Measurements from ENCODE around the gene PLXNA2. TPM values are rescaled to one million over a fixed set of nuclear protein-coding genes. Genes with fewer than 3 reads are reported as not detected.

PLXNA2 gene
- total RNA-seq, 2 experiments from 2014 or later = 0.23 TPM; not detected in 1

DNA sequence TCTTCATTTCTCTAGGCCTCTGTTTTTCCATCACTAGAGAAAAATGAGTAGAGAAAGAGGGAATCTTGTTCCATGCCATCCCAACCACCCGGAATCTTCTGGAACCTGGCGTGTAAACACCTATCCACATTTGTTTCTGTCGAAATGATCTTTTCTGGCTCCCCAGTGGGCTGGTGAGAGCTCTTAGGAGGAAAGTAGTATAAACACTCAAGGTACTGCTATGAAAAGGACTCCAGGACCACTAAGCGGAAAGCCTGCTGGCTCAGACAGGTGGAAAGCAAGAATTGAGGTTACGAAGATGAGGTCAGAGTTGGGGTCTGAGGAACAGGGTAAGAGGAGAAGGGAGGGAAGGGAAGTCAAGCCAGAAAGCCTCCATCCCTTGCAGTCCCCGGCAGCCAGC, 90.8 kb downstream of the PLXNA2 start:
- Histone ChIP-seq H2AFZ (ENCODE audit: low read length) (no peak overlapping the region), H4K20me1 (ENCODE audit: insufficient read depth, low read length) (no peaks in the 10 kb centered on the region), H3K9me2 (ENCODE audit: insufficient read depth, low read length) (no peaks in the 10 kb centered on the region), H3K36me3 (ENCODE audit: insufficient read depth, low read length) (no peaks in the 10 kb centered on the region), H3K4me2 (ENCODE audit: low read length) (no peak overlapping the region), H3K79me2 (ENCODE audit: insufficient read depth, low read depth, low read length) (no peaks in the 10 kb centered on the region), H3K4me3 (ENCODE audit: low read depth, low read length, poor library complexity, severe bottlenecking) (no peak overlapping the region), H3K9me3 (ENCODE audit: low read length) (no peaks in the 10 kb centered on the region), H3K27ac (ENCODE audit: low read depth, low read length, poor library complexity, severe bottlenecking) (no peak overlapping the region), H3K4me1 (ENCODE audit: insufficient read depth, low read length, poor library complexity, severe bottlenecking) (no peaks in the 10 kb centered on the region)
- no peak for DNase-seq (ENCODE audit: low spot score)
- CTCF ChIA-PET (ENCODE audit: unreplicated experiment) = no interaction called here
- TF ChIP-seq EZH2phosphoT487 (IDR thresholded peaks at IDR 0.05; ENCODE audit: borderline replicate concordance, low read depth, low read length) = no peak
- TF ChIP-seq, protein P1, sequence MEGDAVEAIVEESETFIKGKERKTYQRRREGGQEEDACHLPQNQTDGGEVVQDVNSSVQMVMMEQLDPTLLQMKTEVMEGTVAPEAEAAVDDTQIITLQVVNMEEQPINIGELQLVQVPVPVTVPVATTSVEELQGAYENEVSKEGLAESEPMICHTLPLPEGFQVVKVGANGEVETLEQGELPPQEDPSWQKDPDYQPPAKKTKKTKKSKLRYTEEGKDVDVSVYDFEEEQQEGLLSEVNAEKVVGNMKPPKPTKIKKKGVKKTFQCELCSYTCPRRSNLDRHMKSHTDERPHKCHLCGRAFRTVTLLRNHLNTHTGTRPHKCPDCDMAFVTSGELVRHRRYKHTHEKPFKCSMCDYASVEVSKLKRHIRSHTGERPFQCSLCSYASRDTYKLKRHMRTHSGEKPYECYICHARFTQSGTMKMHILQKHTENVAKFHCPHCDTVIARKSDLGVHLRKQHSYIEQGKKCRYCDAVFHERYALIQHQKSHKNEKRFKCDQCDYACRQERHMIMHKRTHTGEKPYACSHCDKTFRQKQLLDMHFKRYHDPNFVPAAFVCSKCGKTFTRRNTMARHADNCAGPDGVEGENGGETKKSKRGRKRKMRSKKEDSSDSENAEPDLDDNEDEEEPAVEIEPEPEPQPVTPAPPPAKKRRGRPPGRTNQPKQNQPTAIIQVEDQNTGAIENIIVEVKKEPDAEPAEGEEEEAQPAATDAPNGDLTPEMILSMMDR (conservative IDR thresholded peaks at IDR 0.05; ENCODE audit: low read length) = no peak
- POLR2A ChIA-PET = no interaction called here
- no TSS peak for BruUV-seq (replicated peaks)
- intact Hi-C loops (cut with micrococcal nuclease; ENCODE audit: unreplicated experiment) = no loop called here

DNA sequence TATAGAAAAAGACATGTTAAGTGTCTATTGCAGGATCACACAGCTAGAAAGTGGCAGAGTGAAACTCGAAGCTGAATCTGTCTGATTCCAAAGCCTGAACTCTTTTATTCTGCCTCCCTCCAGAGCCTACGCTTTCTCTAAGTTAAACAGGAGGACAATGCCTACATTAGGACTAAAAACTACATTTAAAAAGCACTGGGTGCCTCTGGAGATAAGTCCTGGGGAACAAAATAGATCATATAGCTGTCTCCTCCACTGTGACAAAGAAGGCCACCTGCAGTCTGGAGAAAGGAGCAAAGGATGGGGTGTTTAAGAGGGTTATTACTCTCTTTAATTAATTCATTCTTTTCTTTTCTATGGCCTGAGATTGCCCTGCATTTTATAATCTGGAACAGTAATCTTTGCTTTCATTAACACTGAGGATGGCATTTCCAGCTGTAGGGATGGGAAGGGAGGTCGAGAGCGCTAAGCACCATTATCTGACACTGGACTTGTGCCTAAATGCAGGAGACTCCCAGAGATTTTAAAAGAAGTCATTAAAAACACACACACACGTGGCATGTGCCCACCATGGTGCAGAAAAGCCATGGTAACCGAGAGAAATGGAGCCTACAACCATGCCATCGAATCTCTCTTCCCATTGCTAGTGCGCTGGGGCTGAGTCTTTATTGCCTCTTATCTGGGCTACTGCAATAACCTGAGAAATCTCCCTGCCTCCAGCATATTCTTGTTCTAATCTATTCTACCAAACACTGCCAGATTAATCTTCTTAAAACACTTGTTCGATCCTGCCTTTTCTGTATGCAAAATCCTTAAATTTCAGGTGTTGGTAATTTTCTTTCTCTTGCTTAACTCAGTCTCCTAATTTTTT, 92.2 kb downstream of the PLXNA2 start:
- H3K27ac ChIP-seq (ENCODE audit: low read depth, low read length, poor library complexity, severe bottlenecking) = no peak overlapping the region
- no peak overlapping the region for H3K4me3 ChIP-seq (ENCODE audit: low read depth, low read length, poor library complexity, severe bottlenecking)
- POLR2A ChIA-PET = no interaction called here
- H3K79me2 ChIP-seq (ENCODE audit: insufficient read depth, low read depth, low read length) = no peaks in the 10 kb centered on the region
- no peaks in the 10 kb centered on the region for H4K20me1 ChIP-seq (ENCODE audit: insufficient read depth, low read length)
- no peak overlapping the region for H2AFZ ChIP-seq (ENCODE audit: low read length)
- intact Hi-C loops (cut with micrococcal nuclease; ENCODE audit: unreplicated experiment) = no loop called here
- no peaks in the 10 kb centered on the region for H3K9me2 ChIP-seq (ENCODE audit: insufficient read depth, low read length)
- CTCF ChIA-PET (ENCODE audit: unreplicated experiment) = no interaction called here
- H3K4me1 ChIP-seq (ENCODE audit: insufficient read depth, low read length, poor library complexity, severe bottlenecking) = no peaks in the 10 kb centered on the region
- H3K36me3 ChIP-seq (ENCODE audit: insufficient read depth, low read length) = no peaks in the 10 kb centered on the region
- TF ChIP-seq, protein P1 (conservative IDR thresholded peaks at IDR 0.05; ENCODE audit: low read length) = no peak
- no peak for TF ChIP-seq EZH2phosphoT487 (IDR thresholded peaks at IDR 0.05; ENCODE audit: borderline replicate concordance, low read depth, low read length)
- DNase-seq (ENCODE audit: low spot score) = no peak
- no peaks in the 10 kb centered on the region for H3K9me3 ChIP-seq (ENCODE audit: low read length)
- BruUV-seq (replicated peaks) = no TSS peak
- H3K4me2 ChIP-seq (ENCODE audit: low read length) = no peak overlapping the region

DNA sequence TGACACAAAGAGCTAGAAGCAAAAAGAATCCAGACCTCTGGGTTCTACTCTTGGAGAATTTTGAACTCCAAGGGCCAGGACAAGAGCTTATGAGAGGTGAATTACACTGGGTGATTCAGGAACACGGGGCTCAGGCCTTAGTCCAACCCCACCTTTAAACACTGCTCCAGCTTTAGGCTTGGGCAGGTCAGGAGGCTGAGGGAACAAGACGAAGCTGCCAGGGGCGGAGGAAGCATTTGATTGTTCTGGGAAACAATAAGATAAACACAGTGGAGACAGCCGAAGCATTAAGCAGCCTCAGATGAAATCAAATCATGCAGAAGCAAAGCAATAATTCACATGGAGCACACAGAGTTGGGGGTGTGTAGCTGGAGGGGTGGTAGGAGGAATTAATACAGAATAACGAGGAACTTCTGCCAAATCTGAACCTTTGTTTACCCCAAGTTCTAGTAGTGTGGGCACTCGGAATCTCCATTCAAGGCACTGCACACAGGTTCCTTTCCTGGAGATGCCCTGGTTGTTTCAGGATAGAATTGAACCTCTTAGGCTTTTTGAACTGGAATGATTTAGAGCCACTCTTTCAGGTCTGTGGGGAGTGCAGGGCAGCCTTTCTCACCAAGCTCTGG, 93.2 kb downstream of the PLXNA2 start:
- ChIA-PET POLR2A (interaction anchor here (0.7 kb wide), 1 partner anchor 80 kb away, joined by 3 read pairs; no protein-coding TSS in a partner anchor), CTCF (ENCODE audit: unreplicated experiment) (no interaction called here)
- Histone ChIP-seq H3K9me3 (ENCODE audit: low read length) (no peaks in the 10 kb centered on the region), H3K4me2 (ENCODE audit: low read length) (no peak overlapping the region), H3K27ac (ENCODE audit: low read depth, low read length, poor library complexity, severe bottlenecking) (no peak overlapping the region), H3K4me1 (ENCODE audit: insufficient read depth, low read length, poor library complexity, severe bottlenecking) (no peaks in the 10 kb centered on the region), H4K20me1 (ENCODE audit: insufficient read depth, low read length) (no peaks in the 10 kb centered on the region), H3K36me3 (ENCODE audit: insufficient read depth, low read length) (no peaks in the 10 kb centered on the region), H3K79me2 (ENCODE audit: insufficient read depth, low read depth, low read length) (no peaks in the 10 kb centered on the region), H3K9me2 (ENCODE audit: insufficient read depth, low read length) (no peaks in the 10 kb centered on the region), H2AFZ (ENCODE audit: low read length) (no peak overlapping the region), H3K4me3 (ENCODE audit: low read depth, low read length, poor library complexity, severe bottlenecking) (no peak overlapping the region)
- BruUV-seq (replicated peaks) = no TSS peak
- intact Hi-C loops (cut with micrococcal nuclease; ENCODE audit: unreplicated experiment) = no loop called here
- TF ChIP-seq, protein P1 (conservative IDR thresholded peaks at IDR 0.05; ENCODE audit: low read length) = no peak
- TF ChIP-seq EZH2phosphoT487 (IDR thresholded peaks at IDR 0.05; ENCODE audit: borderline replicate concordance, low read depth, low read length) = no peak
- DNase-seq (ENCODE audit: low spot score) = no peak

Data from OCI-LY7 (cell line).